ENCODE data around the gene NSDHL.

DNA sequence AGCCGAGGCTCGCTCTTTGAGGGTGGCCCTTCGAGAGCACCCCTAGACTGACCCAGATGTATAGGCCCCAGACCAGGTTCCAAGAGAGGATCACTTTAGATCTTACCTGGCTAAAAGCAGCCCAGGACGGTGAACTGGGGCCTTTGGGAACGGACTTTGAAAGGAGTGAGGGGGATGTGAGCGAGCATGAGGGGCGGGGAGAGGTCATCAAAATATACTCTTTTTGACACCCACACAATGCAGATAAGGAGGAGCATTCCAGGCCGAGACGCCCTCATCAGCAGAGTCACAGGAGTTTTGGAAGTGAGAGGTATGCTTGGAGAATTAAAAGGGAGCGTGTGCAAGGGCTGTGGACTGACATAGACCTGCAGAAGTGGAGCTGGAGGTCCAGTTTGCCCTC lies 528 bp downstream of the NSDHL start:
- TF ChIP-seq, protein P1, sequence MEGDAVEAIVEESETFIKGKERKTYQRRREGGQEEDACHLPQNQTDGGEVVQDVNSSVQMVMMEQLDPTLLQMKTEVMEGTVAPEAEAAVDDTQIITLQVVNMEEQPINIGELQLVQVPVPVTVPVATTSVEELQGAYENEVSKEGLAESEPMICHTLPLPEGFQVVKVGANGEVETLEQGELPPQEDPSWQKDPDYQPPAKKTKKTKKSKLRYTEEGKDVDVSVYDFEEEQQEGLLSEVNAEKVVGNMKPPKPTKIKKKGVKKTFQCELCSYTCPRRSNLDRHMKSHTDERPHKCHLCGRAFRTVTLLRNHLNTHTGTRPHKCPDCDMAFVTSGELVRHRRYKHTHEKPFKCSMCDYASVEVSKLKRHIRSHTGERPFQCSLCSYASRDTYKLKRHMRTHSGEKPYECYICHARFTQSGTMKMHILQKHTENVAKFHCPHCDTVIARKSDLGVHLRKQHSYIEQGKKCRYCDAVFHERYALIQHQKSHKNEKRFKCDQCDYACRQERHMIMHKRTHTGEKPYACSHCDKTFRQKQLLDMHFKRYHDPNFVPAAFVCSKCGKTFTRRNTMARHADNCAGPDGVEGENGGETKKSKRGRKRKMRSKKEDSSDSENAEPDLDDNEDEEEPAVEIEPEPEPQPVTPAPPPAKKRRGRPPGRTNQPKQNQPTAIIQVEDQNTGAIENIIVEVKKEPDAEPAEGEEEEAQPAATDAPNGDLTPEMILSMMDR (IDR thresholded peaks at IDR 0.05) = no peak
- no peak for TF ChIP-seq POLR2A (IDR thresholded peaks at IDR 0.05)
- no peak for TF ChIP-seq EP300 (IDR thresholded peaks at IDR 0.05)

Data from ovary (tissue), 3 donors.